HepG2 (cell line): ENCODE data around the gene CFAP300. TPM values are rescaled to one million over a fixed set of nuclear protein-coding genes. Genes with fewer than 3 reads are reported as not detected.

Experiments used
- CEBPB ChIP-seq: IDR thresholded peaks from 2 replicates; pipeline ENCODE4 v1.6.1; 2011; ENCODE audit warnings: low read depth, low read length, improper control_type of control experiment, borderline replicate concordance
- CREM ChIP-seq, 2 experiments: sonication (generic) in 1 of 2; formaldehyde crosslinking in 1 of 2; IDR thresholded peaks; 2 replicates each; pipeline versions ENCODE4 v1.4.0 to v1.6.1; 2016 to 2020; ENCODE audit warnings: antibody characterized with exemption in 1 of 2, mild to moderate bottlenecking in 1 of 2, missing genetic modification reagents in 1 of 2
- EHMT2 ChIP-seq: fragments of 200-600 bp; sonication (generic); IDR thresholded peaks from 2 replicates; pipeline ENCODE4 v1.7.0; 2017; ENCODE audit warnings: antibody characterized with exemption, low read depth, low read length, borderline replicate concordance
- ELF1 ChIP-seq: sonication (generic); formaldehyde crosslinking; IDR thresholded peaks from 2 replicates; pipeline ENCODE4 v1.4.0; 2020; ENCODE audit warnings: missing genetic modification reagents
- ETV6 ChIP-seq: sonication (generic); formaldehyde crosslinking; conservative IDR thresholded peaks from 2 replicates; pipeline ENCODE4 v1.4.0; 2020; ENCODE audit warnings: missing genetic modification reagents
- GABPB1 ChIP-seq: IDR thresholded peaks from 2 replicates; pipeline ENCODE4 v1.6.1; 2016; ENCODE audit warnings: mild to moderate bottlenecking, missing genetic modification reagents, moderate library complexity, missing compliant biosample characterization
- HBP1 ChIP-seq: IDR thresholded peaks from 2 replicates; pipeline ENCODE4 v1.6.1; 2016; ENCODE audit warnings: low read depth, control low read depth
- KDM6A ChIP-seq: IDR thresholded peaks from 2 replicates; pipeline ENCODE4 v1.6.1; 2016; ENCODE audit warnings: low read depth
- NCOA5 ChIP-seq: sonication (generic); formaldehyde crosslinking; IDR thresholded peaks from 2 replicates; pipeline ENCODE4 v1.4.0; 2020; ENCODE audit warnings: missing genetic modification reagents
- NONO ChIP-seq, 2 experiments: fragments of 450-650 bp in 1 of 2; sonication (generic) in 1 of 2; formaldehyde crosslinking in 1 of 2; IDR thresholded peaks in 1 of 2; conservative IDR thresholded peaks in 1 of 2; 2 replicates each; pipeline versions ENCODE4 v1.6.1 to v1.8.0; 2017 to 2022; ENCODE audit warnings: mild to moderate bottlenecking in 1 of 2, missing genetic modification reagents in 1 of 2, moderate library complexity in 1 of 2
- ONECUT2 ChIP-seq: sonication (generic); formaldehyde crosslinking; IDR thresholded peaks from 2 replicates; pipeline ENCODE4 v1.4.0; 2020; ENCODE audit warnings: missing genetic modification reagents
- REXO4 ChIP-seq: sonication (generic); formaldehyde crosslinking; IDR thresholded peaks from 2 replicates; pipeline ENCODE4 v1.8.0; 2022; ENCODE audit warnings: missing genetic modification reagents, mild to moderate bottlenecking, borderline replicate concordance
- RFXAP ChIP-seq: sonication (generic); formaldehyde crosslinking; IDR thresholded peaks from 2 replicates; pipeline ENCODE4 v1.4.0; 2020; ENCODE audit warnings: missing genetic modification reagents, borderline replicate concordance
- SAFB2 ChIP-seq: sonication (generic); formaldehyde crosslinking; IDR thresholded peaks from 2 replicates; pipeline ENCODE4 v1.5.1; 2020; ENCODE audit warnings: missing genetic modification reagents, low read depth, mild to moderate bottlenecking, borderline replicate concordance
- SIN3B ChIP-seq: fragments of 150-350 bp; IDR thresholded peaks from 2 replicates; pipeline ENCODE4 v1.6.1; 2014; ENCODE audit warnings: low read length
- SMAD1 ChIP-seq: sonication (generic); formaldehyde crosslinking; IDR thresholded peaks from 2 replicates; pipeline ENCODE4 v1.4.0; 2020; ENCODE audit warnings: missing genetic modification reagents, low read depth, mild to moderate bottlenecking, borderline replicate concordance
- SMARCE1 ChIP-seq: fragments of 450-650 bp; IDR thresholded peaks from 2 replicates; pipeline ENCODE4 v1.6.1; 2017; ENCODE audit warnings: borderline replicate concordance
- TCF7L2 ChIP-seq: IDR thresholded peaks from 2 replicates; pipeline ENCODE4 v1.6.1; 2011; ENCODE audit warnings: mild to moderate bottlenecking, low read depth, low read length, moderate library complexity
- THAP11 ChIP-seq: IDR thresholded peaks from 2 replicates; pipeline ENCODE4 v1.6.1; 2016; ENCODE audit warnings: missing biosample characterization, missing genetic modification reagents
- ZBTB21 ChIP-seq: sonication (generic); formaldehyde crosslinking; IDR thresholded peaks from 2 replicates; pipeline ENCODE4 v1.4.0; 2020; ENCODE audit warnings: missing genetic modification reagents
- ZBTB37 ChIP-seq: sonication (generic); formaldehyde crosslinking; IDR thresholded peaks from 2 replicates; pipeline ENCODE4 v1.4.0; 2020; ENCODE audit warnings: mild to moderate bottlenecking, missing genetic modification reagents
- ZBTB7A ChIP-seq: sonication (generic); formaldehyde crosslinking; IDR thresholded peaks from 2 replicates; pipeline ENCODE4 v1.8.0; 2022; ENCODE audit warnings: mild to moderate bottlenecking, missing genetic modification reagents
- ZMYM3 ChIP-seq: sonication (generic); formaldehyde crosslinking; IDR thresholded peaks from 2 replicates; pipeline ENCODE4 v1.5.1; 2020; ENCODE audit warnings: mild to moderate bottlenecking, missing genetic modification reagents
- ZNF180 ChIP-seq: sonication (generic); formaldehyde crosslinking; IDR thresholded peaks from 2 replicates; pipeline ENCODE4 v1.4.0; 2020; ENCODE audit warnings: low read depth, missing genetic modification reagents, borderline replicate concordance
- ZNF205 ChIP-seq: IDR thresholded peaks from 2 replicates; pipeline ENCODE4 v1.6.1; 2018; ENCODE audit warnings: missing biosample characterization, missing genetic modification reagents
- ZNF225 ChIP-seq: sonication (generic); formaldehyde crosslinking; IDR thresholded peaks from 2 replicates; pipeline ENCODE4 v1.4.0; 2020; ENCODE audit warnings: mild to moderate bottlenecking, missing genetic modification reagents
- ZNF235 ChIP-seq: sonication (generic); formaldehyde crosslinking; IDR thresholded peaks from 2 replicates; pipeline ENCODE4 v1.8.1; 2023; ENCODE audit warnings: mild to moderate bottlenecking, missing genetic modification reagents, borderline replicate concordance
- ZNF577 ChIP-seq: sonication (generic); formaldehyde crosslinking; IDR thresholded peaks from 2 replicates; pipeline ENCODE4 v1.4.0; 2020; ENCODE audit warnings: mild to moderate bottlenecking, low read depth, missing genetic modification reagents, borderline replicate concordance
- ZNF761 ChIP-seq: sonication (generic); formaldehyde crosslinking; conservative IDR thresholded peaks from 2 replicates; pipeline ENCODE4 v1.4.0; 2020; ENCODE audit warnings: mild to moderate bottlenecking, missing genetic modification reagents
- ZNF768 ChIP-seq: sonication (generic); formaldehyde crosslinking; IDR thresholded peaks from 2 replicates; pipeline ENCODE4 v1.4.0; 2020; ENCODE audit warnings: missing genetic modification reagents
- ZNF891 ChIP-seq: sonication (generic); formaldehyde crosslinking; IDR thresholded peaks from 2 replicates; pipeline ENCODE4 v1.5.0; 2020; ENCODE audit warnings: mild to moderate bottlenecking, missing genetic modification reagents
- polyA plus RNA-seq, 8 experiments: library from polyadenylated mRNA; depleted of rRNA in 3 of 8; stranded (reverse) in 7 of 8; unstranded in 1 of 8; fragments of >200 nt; fragmentation: Illumina TruSeq in 4 of 8; extraction: Trizol in 4 of 8; gene quantifications; 2 replicates each; pipeline versions ENCODE4 v1.2.1 to v1.2.3, GENCODE V29; 2011 to 2016; ENCODE audit warnings: low read depth in 4 of 8, missing spikeins in 1 of 8, mixed read lengths in 1 of 8; ENCODE audit not compliant: insufficient read depth in 1 of 8
- total RNA-seq, 5 experiments: library from RNA; depleted of rRNA; stranded (reverse); fragments of >200 nt; fragmentation: Illumina TruSeq; extraction: Trizol; gene quantifications; 2 replicates each; pipeline ENCODE4 v1.2.3, GENCODE V29; 2016; ENCODE audit warnings: low read depth in 1 of 5

The CFAP300 gene
- total and polyA plus RNA-seq, 2 of the 13 experiments (the other 11 are each of a cell fraction or from before 2014, with no cell fraction given), result not detected

- no peak for TF ChIP-seq ZNF891 (CRISPR knock-in tag)
- no peak; the same call in 1 of the 2 replicates for TF ChIP-seq SAFB2 (CRISPR knock-in tag)
- TF ChIP-seq SIN3B, result no peak
- TF ChIP-seq REXO4 (CRISPR knock-in tag), result no peak
- no peak for TF ChIP-seq KDM6A (CRISPR knock-in tag)
- no peak for TF ChIP-seq NONO (IDR thresholded peaks at IDR 0.05)
- no peak for TF ChIP-seq NONO (CRISPR knock-in tag; conservative IDR thresholded peaks at IDR 0.05)
- TF ChIP-seq ZNF205 (CRISPR knock-in tag), result 0 out of 2 replicates have a peak, but pooled peaks have one; percentile 55
- peak; percentile 55; the same call in 1 of the 2 replicates for TF ChIP-seq ONECUT2 (CRISPR knock-in tag)
- TF ChIP-seq ZMYM3 (CRISPR knock-in tag), result peak; percentile 82
- TF ChIP-seq ZNF768 (CRISPR knock-in tag), result no peak
- TF ChIP-seq HBP1 (CRISPR knock-in tag), result no peak
- peak; percentile 50 for TF ChIP-seq CREM (IDR thresholded peaks at IDR 0.05)
- TF ChIP-seq CREM (CRISPR knock-in tag; IDR thresholded peaks at IDR 0.05), result no peak
- no peak for TF ChIP-seq ZNF577 (CRISPR knock-in tag)
- TF ChIP-seq ELF1 (CRISPR knock-in tag), result 0 out of 2 replicates have a peak, but pooled peaks have one; percentile 17
- no peak for TF ChIP-seq SMARCE1
- TF ChIP-seq CEBPB, result peak; percentile 60
- no peak for TF ChIP-seq SMAD1 (CRISPR knock-in tag)
- no peak for TF ChIP-seq ZNF761 (CRISPR knock-in tag)
- no peak for TF ChIP-seq ZNF225 (CRISPR knock-in tag)
- TF ChIP-seq EHMT2, result no peak; the same call in 1 of the 2 replicates
- peak; percentile 23; the same call in 1 of the 2 replicates for TF ChIP-seq GABPB1 (CRISPR knock-in tag)
- no peak for TF ChIP-seq TCF7L2
- TF ChIP-seq THAP11 (CRISPR knock-in tag), result peak; percentile 59
- no peak for TF ChIP-seq ZNF235 (CRISPR knock-in tag)
- TF ChIP-seq ZNF180, result no peak
- TF ChIP-seq ZBTB7A (CRISPR knock-in tag), result no peak
- TF ChIP-seq RFXAP (CRISPR knock-in tag), result no peak
- no peak for TF ChIP-seq NCOA5 (CRISPR knock-in tag)
- no peak for TF ChIP-seq ZBTB21 (CRISPR knock-in tag)
- TF ChIP-seq ZBTB37 (CRISPR knock-in tag), result peak; percentile 87
- TF ChIP-seq ETV6, result no peak
Measured at GRCh38 chr11:102006835-102007566, 40.2 kb upstream of the CFAP300 start (continued).
